Tibial artery (tissue), 4 donors: Measurements from ENCODE around the gene CADPS2.
A peak's percentile ranks its signal among the peaks of the same experiment; 100 is the strongest.

Experiments
- DNase-seq, 2 donors: peaks; one replicate each; pipeline ENCODE4 v3.0.0-alpha.2; 2019
- H3K27ac ChIP-seq, 2 donors: fragments of 200-600 bp; sonication (generic) in 1 of 2; 1 replicate in 1 of 2; 2 replicates in 1 of 2; pipeline ENCODE4 v1.5.1; 2018 to 2019; ENCODE audit warnings: mild to moderate bottlenecking in 1 of 2
- H3K27me3 ChIP-seq, 2 donors: fragments of 200-600 bp; sonication (generic) in 1 of 2; one replicate each; pipeline versions ENCODE4 v1.5.1 to v1.6.0; 2016 to 2019
- H3K36me3 ChIP-seq, 3 donors: fragments of 200-600 bp; sonication (generic) in 2 of 3; one replicate each; pipeline ENCODE4 v1.5.1; 2016 to 2019; ENCODE audit warnings: mild to moderate bottlenecking in 2 of 3
- H3K4me1 ChIP-seq, 4 donors: fragments of 200-600 bp; sonication (generic) in 2 of 4; 1 replicate in 3 of 4; 2 replicates in 1 of 4; pipeline ENCODE4 v1.5.1; 2016 to 2019
- H3K4me3 ChIP-seq, 2 donors: fragments of 200-600 bp; sonication (generic) in 1 of 2; 1 replicate in 1 of 2; 2 replicates in 1 of 2; pipeline ENCODE4 v1.5.1; 2018 to 2019; ENCODE audit warnings: mild to moderate bottlenecking in 2 of 2
- H3K9me3 ChIP-seq, 3 donors: fragments of 200-600 bp; sonication (generic) in 1 of 3; one replicate each; pipeline ENCODE4 v1.5.1; 2016 to 2019
- CTCF ChIP-seq, 2 experiments: fragments of 200-600 bp in 1 of 2; fragments of 450-650 bp in 1 of 2; IDR thresholded peaks; one replicate each; pipeline ENCODE4 v1.5.1; 2017 to 2019; ENCODE audit warnings: antibody characterized with exemption in 2 of 2, mild to moderate bottlenecking in 1 of 2, moderate library complexity in 1 of 2
- intact Hi-C: fragments of 100-400 bp; cut with DNase I; formaldehyde crosslinking; loops from one replicate; pipeline ENCODE4 v1.15.0; 2023; ENCODE audit warnings: low total_unique reads

CADPS2 gene

GRCh38 chr7:122306320-122307227, 579.7 kb downstream of the CADPS2 start:
- Histone ChIP-seq H3K27ac (no peak overlapping the region), H3K27me3 (peaks cover 4 to 100% of the 10 kb centered on the region in 2 donors), H3K4me3 (no peak overlapping the region), H3K4me1 (peaks cover 0 to 51% (median 44%) of the 10 kb centered on the region in 4 donors), H3K9me3 (no peaks in the 10 kb centered on the region), H3K36me3 (no peaks in the 10 kb centered on the region)
- no peak for DNase-seq
- TF ChIP-seq CTCF (IDR thresholded peaks at IDR 0.05), result no peak
- intact Hi-C loops, result no loop called here

DNA sequence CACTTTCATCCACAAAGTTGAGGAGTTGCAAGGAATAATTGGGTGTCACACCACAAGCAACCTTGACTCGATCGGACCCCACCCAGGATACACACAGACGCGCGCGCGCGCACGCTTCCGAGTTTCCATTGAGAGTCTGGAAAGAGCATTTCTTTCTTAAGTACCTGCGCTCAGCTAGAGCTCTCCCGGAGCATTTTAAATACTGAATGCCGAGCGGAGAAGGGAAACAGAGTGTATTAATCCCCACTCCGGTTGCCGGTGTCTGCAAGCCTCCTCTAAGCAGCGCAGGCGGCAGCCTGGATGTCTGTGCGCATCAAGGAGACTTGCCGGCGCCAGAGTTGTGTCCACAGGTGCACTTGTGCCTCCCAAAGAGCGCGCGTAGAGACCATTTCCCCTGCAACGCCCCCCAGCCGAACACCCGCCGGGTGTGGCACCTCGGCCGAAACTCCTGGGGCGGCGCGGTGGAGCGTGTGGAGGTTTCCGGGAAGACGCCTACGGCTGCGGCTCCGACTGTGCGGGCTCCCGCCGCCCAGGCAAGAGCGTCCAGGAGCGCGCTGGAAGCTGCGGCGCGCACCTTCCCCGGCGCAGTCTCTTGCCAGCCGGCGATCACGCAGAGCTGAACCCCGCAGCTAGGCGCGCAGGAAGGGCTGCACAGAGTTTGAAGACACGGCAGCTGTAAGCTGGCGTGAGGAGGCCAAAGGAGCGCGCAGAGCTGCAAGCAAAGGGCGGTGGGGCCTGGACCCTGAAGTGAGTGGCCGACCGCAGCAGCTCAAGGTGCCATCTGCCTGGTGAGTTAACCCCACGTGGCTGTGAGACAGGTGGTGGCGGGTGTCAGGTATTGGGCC, 580.6 kb downstream of the CADPS2 start:
- peak overlapping the region; percentile 19 to 40 for H3K4me3 ChIP-seq
- peaks cover 4 to 100% of the 10 kb centered on the region in 2 donors for H3K27me3 ChIP-seq
- H3K36me3 ChIP-seq, result no peaks in the 10 kb centered on the region
- H3K4me1 ChIP-seq, result peaks cover 0 to 49% (median 42%) of the 10 kb centered on the region in 4 donors
- no peaks in the 10 kb centered on the region for H3K9me3 ChIP-seq
- no peak overlapping the region for H3K27ac ChIP-seq
- TF ChIP-seq CTCF (IDR thresholded peaks at IDR 0.05), result no peak
- intact Hi-C loops, result no loop called here
- DNase-seq, result peak in 1 of 2 donors; percentile 59

DNA sequence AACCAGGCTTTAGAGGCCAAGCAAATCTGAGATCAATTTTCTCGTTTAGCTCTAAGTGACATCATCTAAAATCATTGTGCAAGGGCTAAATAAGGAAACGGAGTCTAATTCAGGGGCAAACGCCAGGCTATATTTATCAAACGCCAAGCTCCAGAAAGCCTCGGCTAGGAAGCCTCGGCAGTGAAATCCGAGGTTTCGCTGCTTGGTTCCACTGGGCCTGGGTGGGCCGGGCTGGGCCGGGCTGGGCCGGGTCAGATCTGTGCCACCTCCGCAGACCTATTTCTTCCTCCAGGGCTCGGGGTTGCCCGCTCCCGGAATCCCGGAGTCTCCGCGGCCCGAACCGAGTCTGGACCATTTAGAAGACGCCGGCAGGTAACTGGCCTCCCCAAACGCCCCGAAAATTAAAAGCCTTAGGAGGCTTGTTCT, 581.3 kb downstream of the CADPS2 start:
- Histone ChIP-seq H3K4me1 (peaks cover 0 to 47% (median 41%) of the 10 kb centered on the region in 4 donors), H3K4me3 (peak overlapping the region; percentile 19 to 40), H3K36me3 (no peaks in the 10 kb centered on the region), H3K27me3 (peaks cover 6 to 100% of the 10 kb centered on the region in 2 donors), H3K27ac (no peak overlapping the region), H3K9me3 (no peaks in the 10 kb centered on the region)
- no peak for DNase-seq
- intact Hi-C loops, result no loop called here
- no peak for TF ChIP-seq CTCF (IDR thresholded peaks at IDR 0.05)

DNA sequence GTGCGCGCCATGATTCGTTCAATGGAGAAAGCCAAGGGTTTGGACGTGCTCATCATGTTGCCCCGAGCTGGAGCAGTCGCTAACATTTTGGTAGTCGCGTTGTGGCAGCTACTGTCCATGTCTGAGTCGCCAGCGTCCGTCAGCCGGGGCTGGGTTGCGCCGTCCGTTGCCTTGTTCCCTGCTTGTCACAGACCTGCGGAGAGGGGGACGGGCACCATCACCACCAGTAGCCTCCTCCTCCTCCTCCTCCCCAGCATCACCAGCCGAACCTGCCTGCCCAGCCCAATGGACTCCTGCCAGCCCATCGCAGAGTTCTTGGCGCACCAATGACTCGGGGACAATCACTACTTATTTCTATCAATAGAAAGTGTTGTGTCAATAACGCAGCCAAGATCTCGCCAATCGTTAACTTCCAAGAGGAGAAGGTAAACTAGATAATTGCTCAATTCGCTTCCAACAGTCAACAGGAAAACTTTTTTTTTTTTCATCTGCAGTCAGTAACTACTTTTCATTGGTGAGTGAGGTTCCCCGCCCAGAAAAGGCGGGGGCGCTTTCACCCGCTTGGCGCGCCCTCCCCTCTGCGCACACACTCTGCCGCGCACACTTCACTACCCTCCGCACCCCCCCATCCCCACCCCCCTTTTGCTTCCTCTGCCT, 581.8 kb downstream of the CADPS2 start, which contains the start of gene FEZF1:
TSS of gene FEZF1 (minus strand) at position 432 of the 657 bp plus-strand sequence. CDS start at position 119, 313 bp downstream.
- Histone ChIP-seq H3K4me3 (peak within 1 kb of the TSS; percentile 19 to 40), H3K27me3 (peaks cover 7 to 100% of the 10 kb centered on the region in 2 donors), H3K9me3 (no peaks in the 10 kb centered on the region), H3K36me3 (no peaks in the 10 kb centered on the region), H3K27ac (no peak within 1 kb of the TSS), H3K4me1 (peaks cover 0 to 49% (median 43%) of the 10 kb centered on the region in 4 donors)
- DNase-seq, result no peak
- no peak for TF ChIP-seq CTCF (IDR thresholded peaks at IDR 0.05)
- intact Hi-C loops, result no loop called here
